ENCODE data around the gene SPAG6. TPM values are rescaled to one million over a fixed set of nuclear protein-coding genes. Genes with fewer than 3 reads are reported as not detected.

The SPAG6 gene
- total and polyA plus RNA-seq, 9 of the 15 experiments (the other 6 are each of a cell fraction or from before 2014, with no cell fraction given) = 3.5 to 23.1 (median 11.8) TPM

DNA sequence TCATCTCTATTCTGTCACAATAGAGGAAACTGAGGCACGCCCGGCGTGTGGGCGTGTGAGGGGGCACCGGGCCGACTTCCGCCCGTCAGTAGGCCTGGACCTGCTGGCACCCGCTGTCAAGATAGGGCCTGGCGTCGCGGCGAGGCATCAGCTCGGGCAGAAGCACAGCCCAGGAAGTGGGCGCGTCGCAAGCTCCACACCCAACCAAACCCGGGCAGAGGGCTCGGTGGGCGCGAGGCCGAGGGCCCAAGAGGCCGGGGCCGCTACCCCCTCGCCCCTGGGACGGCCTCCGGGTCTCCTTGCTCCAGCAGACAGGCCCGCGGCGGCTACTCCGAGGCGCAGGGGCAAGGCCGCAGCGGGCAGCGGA lies 91.2 kb downstream of the SPAG6 start (continued):
- TF ChIP-seq CTCFL (IDR thresholded peaks at IDR 0.05; ENCODE audit: borderline replicate concordance, insufficient read depth, low read depth, low read length, poor library complexity, severe bottlenecking) (no peak), CHD2 (IDR thresholded peaks at IDR 0.05; ENCODE audit: low read depth, low read length) (no peak), HES1 (IDR thresholded peaks at IDR 0.05; ENCODE audit: low read depth) (no peak), HDAC6 (IDR thresholded peaks at IDR 0.05; ENCODE audit: low read depth, low read length) (no peak), CREB5 (CRISPR knock-in tag; IDR thresholded peaks at IDR 0.05) (no peak)
- TF ChIP-seq, protein P1, sequence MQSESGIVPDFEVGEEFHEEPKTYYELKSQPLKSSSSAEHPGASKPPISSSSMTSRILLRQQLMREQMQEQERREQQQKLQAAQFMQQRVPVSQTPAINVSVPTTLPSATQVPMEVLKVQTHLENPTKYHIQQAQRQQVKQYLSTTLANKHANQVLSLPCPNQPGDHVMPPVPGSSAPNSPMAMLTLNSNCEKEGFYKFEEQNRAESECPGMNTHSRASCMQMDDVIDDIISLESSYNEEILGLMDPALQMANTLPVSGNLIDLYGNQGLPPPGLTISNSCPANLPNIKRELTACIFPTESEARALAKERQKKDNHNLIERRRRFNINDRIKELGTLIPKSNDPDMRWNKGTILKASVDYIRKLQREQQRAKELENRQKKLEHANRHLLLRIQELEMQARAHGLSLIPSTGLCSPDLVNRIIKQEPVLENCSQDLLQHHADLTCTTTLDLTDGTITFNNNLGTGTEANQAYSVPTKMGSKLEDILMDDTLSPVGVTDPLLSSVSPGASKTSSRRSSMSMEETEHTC (IDR thresholded peaks at IDR 0.05) = no peak
